ENCODE data around the gene MAML1.
A peak's percentile ranks its signal among the peaks of the same experiment; 100 is the strongest.

Gene MAML1

DNA sequence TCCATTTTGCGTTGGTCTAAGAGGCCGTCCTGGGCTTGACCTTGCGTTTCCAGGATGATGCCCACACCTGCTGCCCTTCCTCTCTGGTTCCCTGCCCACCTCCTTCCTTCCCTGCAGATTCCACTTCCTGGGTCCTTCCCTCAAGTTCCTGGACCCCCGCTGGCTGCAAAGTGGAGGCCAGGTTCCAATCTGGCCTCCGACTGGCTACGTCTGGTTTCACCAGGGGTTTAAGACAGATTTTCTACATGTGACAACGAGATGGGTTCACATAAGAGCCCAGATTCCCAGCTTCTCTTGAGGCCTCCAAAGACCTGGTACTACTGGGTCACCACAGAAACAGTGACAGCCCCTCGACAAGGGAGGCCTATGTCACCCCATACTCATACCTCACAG is 71.9 kb downstream of the MAML1 start:
- DNase-seq (ENCODE audit: low spot score), result no peak

DNA sequence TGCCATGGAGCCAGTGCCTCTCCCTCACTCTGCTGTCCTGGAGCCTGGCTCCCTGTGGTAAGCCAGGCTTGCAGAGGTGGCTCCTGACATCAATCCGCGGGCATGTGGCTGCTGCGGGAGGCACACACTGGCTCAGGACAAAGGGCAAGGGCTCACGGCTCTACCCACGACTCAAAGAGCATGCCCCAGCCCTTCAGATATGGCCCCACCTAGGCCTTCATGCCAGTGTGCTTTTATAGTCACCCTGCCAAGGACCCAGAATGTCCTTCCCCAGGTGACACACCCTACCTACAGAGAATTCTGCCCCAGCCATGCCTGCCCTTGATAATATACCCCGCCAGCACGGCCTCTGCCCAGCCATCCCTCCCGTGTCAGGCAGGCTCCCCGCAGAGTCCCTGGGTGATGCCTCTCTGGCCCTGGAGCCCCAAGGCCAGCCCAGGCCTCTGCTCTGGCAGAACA is 72.5 kb downstream of the MAML1 start:
- DNase-seq (ENCODE audit: low spot score), result no peak

DNA sequence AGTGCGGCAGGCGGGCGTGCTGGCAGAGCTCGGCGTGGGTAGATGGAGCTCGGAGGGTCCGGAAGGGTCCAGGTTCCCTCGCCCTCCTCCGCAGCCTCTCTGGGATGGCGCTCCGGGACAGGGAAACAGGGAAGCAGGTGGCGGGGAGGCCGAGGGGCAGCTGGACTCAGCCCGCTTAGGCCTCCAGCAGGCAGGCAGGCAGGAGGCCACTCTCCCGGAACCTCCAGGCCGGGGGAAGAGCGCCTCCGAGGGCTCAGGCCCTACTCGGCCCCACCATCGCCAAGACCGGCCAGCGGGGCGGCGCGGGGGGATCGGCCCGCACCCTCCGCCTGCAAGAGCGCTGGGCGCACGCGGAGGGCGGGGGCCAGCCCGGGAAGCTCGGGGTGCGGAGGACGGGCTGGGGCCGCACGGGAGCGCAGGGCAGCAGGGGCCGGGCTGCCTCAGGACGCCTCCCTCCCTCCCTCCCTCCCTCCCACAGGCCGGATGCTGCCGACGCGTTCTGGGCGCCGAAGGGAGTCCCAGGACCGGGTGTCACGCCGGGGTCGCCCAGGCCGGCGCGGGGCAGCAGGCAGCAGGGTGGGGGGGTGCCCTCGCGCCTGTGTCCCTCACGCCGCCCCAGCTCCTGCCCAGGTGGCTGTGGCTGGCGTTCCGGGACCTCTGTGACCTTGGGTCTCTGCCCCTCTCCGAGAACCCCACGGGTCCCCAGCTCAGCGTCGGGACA is 73.1 kb downstream of the MAML1 start:
- peak; percentile 26 for DNase-seq (ENCODE audit: low spot score)

DNA sequence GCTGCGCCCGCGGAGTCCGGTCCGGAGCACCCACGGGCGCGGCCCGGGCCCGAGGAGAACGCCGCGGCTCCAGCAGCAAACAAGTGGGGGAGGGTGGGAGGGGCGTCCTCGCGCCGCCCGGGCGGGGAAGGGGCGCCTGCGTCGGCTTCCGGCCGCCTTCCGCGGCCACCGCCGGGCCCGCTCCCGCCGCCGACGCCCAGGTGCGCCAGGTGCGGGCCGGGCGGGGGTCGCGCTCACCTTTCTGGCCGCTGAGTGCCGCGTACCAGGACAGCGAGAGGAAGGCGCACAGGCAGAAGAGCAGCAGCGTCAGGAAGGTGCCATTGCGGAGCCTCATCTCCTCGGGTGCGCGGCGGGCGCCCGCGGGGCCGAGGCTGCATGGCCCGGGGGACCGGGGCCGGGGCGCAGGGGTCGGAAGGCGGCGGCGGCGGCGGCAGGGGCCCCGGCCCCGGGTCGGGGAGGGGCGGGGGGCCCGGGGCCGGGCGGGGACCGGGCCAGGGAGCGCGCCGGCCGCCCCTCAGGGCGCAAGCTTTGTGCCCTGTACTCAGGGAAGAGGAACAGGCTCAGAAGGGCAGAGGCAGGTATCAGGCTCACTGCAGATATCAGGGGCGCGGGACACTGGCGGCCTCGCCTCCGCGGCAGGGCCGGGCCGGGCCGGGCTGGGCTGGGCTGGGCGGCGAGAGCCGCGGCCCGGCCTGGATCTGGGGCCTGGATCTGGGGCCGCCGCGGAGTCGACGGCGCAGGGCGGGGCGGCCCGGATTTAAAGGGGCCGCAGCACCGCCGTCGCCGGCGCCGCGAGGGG is 73.8 kb downstream of the MAML1 start, which contains the start of gene MGAT4B:
Gene MGAT4B, minus strand, starts transcription at position 617 of the 799 bp plus-strand sequence. Its CDS starts 283 bp downstream, at position 334.
- peak; percentile 84 for DNase-seq (ENCODE audit: low spot score)

DNA sequence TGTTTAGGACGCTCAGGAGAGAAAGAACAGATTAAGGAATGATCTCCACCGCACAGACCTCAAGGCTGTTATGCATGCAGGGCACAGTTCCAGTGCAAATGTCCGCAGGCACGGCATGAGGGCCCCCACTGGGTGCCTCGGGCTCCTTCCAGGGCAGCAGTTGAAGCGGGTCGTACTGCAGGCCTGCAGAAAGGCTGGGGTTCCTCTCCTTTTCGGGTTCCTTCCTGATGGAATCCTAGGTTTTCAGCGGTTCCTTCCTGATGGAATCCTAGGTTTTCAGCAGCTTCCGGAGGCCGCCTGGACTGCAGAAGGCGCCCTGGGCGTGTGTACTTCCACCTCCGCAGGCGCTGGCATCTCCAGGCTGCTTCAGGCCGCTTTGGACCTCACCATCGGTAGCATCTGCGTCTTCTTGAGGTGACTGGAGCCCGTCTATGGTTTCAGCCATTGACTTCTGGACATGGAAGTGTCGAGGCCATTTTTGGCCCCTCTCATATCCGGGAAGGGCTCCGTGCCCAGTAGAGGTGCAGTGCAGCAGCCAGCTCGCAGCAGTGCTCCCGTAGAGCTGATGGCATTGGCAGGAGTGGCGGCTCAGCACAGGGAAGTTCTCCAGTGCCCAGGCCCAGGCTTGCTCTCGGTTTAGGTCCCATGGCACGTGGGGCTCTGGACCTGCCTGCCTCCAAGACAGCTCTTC is 79.7 kb downstream of the MAML1 start:
- no peak for DNase-seq (ENCODE audit: low spot score)

DNA sequence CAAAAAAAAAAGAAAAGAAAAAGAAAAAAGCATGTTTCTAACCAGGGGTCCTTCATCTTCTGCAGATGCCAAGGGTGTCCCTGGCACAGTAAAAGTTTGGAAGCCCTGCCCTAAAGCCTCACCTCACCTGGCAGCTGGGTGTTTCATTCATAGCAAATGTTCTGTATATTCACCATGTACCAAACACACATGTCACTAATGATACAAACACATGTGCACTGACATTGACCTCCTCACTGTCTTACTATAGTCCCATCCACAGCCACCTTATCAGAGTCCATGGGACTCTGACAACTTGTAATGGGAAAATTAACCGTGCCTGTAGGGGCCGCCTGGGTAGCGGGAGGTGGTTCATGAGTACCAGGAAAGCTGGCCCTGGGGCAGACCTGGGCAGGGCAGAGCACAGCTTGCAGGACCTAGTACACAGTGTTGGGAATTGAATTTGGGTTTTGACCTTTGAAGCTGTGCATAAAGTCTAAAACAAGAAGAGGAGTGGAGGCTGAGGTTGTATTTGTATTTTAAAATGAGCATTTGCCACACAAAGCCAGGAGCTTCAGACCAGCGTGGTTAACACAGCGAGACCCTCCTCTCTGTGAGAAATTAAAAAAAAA is 80.5 kb downstream of the MAML1 start:
- no peak for DNase-seq (ENCODE audit: low spot score)

DNA sequence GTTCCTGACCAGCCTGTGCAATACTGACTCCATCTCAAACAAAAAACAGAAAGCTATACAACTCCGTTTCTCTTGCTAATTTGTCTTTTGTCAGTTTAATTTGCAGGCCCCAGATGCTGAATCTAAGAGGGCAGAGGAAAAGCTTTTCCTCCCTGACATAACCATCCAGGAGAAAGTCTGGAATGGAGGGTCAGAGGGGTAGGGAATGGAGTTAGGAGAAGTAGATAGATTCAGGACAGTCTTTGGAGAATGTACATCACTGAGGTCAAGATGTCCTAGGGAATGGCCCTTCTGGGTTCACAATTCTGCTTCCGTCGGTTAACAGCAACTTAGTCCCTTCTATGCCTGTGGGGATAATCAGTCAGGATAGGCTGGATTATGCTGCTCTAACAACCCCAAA is 81.5 kb downstream of the MAML1 start:
- DNase-seq (ENCODE audit: low spot score), result no peak

DNA sequence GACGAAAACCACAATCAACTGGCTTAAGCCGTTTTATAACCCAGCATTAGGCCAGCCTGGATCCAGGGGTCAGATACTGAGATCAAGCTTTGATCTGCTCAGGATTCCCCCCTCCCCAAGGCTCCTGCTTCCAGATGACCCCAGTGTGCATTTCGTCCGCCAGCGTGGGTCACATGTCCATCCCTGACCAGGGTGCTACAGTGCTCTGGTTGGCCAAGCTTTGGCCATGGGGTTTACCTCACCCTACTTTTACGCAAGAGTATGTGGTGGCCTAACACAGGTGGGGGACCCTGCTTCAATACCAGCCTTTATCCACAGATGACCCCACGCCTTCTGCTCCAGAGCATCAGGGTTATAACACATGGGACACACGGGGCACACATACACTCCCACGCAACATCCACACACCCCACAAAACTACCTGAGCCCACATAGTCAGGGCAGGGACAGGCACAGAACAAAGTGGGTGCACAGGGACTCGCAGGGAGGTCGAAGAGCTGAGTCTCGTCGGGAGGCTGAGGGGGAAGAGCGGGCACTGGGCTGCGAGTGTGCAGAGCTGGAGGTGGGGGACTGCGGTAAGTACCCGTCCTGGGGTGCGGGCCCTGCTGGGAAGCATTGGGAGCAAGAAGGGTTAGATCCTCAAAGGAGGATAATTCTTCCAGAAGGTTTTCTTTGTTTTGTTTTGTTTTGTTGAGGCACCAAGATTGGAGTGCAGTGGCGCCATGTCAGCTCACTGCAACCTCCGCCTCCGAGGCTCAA is 83.0 kb downstream of the MAML1 start:
- no peak for DNase-seq (ENCODE audit: low spot score)

DNA sequence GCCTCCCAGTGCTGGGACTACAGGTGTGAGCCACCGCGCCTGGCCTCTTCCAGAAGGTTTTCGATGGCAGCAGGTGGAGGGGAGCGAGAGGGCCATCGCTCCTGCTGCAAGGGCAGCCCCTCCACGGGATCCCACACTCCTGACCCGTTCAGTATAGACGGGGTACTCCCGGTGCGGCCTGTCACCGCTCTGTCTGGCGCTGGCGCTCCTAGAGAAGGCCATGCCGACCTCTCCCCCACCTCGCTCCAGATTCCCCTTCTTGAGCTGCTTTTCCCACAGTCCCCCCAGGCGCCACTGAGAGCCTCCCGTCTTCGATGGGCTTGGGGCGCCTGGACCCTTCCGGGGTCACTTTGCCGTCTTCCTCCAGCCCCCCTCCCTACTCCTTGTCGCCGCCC is 83.8 kb downstream of the MAML1 start:
- no peak for DNase-seq (ENCODE audit: low spot score)

DNA sequence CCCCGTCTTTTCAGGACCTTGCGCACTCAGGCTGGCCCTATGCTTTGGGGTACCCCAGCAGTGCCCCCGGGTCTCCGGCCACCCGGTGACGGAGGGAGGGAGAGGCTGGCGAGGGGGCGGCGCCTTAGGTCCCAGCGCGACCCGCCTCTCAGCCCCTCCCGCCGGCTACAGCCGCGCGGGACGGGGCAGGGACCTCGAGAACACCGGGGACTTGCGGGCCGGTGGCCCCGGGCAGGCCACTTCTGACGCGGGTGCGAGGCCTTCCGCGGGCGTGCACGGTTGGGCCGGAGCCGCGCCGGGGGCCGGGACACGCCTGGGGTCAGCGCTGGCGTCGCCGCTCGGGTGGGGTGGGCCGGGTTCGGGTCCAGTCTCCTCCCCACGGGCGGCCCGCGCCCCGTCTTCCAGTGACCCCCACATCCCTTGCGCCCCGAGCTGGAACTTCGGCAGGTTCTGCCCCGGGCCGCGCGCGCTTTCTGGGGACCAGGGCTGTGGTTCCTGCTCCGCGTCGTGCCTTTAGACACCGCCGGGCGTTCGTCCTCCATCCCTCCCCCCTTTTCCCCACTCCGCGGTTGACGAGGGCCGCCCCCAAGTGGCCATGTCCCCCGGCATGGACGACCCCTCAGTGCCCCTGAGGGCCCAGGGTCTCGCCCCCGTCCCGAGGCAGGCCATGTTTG is 84.3 kb downstream of the MAML1 start:
- DNase-seq (ENCODE audit: low spot score), result no peak

DNA sequence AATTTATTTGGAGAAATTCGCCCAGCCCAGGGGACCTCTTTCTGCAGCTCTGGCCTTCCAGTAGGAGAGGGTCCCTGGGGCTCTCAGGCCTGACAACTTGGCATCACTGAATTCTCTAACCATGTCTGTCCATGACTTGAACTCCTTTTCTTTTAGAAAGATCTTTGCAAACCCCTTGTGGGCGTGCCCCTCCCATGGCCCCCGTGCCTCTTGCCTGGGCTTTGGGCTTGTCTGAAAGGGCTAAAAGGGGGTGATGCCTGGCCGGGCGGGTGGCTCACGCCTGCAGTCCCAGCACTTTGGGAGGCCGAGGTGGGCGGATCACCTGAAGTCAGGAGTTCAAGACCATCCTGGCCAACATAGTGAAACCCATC is 84.8 kb downstream of the MAML1 start:
- no peak for DNase-seq (ENCODE audit: low spot score)

DNA sequence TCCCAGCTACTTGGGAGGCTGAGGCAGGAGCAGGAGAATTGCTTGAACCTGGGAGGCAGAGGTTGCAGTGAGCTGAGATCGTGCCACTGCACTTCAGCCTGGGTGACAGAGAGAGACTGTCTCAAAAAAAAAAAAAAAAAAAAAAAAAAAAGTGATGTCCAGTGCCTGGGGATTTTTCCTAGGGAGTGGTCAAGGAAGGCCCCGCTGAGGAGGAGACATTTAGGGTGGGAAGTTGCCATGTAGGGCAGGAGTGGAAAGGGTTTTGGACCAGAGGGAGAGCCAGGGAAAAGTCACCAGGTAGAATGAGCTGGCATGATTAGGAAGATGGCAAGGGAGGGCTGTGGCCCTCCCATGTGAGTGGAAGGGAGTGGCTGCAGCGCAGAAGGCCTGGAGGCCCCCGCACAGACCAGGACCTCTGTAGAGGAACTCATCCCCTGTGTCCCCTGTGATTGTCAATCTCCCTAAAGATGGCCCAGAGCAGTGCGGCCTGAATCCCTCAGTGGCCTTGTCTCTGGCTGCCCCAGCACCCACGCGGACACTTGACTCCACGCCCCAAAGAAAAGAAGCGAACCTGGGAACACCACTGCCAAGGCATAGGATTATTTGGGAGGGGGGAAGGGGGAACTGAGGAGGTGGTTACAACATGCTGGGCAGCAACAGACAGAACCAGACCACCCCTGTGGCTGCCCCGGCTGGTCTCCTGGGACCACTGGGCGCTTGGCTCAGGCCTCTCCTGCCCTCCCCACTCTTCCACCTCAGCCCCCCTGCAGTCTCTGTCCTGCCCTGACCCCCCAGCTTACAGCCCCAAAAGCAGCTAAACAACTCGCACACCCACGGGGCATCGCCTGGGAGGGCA is 85.5 kb downstream of the MAML1 start:
- DNase-seq (ENCODE audit: low spot score), result no peak

DNA sequence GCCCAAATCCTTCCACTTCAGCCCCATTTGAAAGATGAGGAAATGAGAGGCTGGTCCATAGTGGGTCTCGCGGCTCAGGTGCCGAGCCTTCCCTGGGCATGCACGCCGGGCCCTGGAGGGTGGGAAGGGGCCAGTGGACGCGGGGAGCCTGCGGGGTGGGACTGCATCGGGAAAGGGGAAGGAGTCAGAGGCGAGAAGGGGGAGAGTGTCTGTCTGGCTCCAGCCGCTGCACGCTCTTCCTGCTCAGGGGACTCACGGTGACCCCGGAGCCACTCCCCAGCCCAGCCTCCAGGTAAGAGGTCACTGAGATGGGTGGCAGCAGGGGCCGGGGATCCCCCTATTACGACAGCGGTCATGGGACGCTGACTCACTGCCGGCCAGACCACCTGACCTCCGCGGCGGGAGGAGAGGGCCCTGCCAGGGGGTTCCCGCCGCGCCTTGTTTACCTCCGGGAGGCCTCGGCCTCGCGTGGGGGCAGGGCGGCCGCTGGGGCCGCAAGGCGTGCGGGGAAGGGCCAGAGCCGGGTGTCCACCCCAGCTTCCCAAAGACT is 86.2 kb downstream of the MAML1 start:
- DNase-seq (ENCODE audit: low spot score), result peak; percentile 40

DNA sequence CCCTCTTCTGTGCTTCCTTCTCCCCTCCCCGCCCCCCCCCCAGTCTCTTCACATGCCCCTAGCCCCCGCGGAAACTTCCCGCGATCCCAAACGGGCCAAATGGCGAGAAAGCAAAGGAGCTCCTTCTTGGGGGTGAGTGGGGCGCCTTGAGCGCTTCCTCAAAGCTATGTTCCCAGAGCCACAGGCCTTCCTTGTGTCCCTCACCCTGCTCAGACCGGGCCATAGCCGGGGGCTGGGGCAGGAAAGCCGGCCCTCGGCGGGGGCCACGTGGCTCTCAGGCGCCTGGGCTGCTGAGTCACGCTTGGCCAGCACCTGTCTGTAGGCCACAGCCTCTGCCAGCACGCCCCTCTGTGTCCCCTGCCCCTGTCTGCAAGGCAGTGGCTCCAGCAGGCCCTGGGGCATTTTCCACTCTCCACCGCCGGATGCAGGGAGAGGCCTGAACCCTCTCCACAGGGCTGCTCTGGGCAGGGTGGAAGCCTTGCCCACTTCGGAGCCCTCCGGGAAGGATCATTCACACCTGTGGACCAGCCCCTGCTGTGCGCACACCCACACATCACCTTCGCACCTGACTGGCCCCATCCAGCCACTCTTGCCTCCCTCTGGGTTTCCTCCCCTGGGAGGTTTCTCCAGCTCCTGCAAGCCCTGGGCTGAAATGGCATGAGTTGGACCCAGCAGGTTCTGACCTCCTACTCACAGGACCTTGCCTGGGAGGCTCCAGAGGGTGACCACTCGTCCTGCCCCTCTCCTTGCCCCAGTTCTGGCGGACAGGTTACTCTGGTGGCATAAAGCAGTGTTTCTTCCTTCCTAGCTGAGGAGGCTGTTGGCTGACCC is 86.9 kb downstream of the MAML1 start:
- DNase-seq (ENCODE audit: low spot score), result peak; percentile 10

DNA sequence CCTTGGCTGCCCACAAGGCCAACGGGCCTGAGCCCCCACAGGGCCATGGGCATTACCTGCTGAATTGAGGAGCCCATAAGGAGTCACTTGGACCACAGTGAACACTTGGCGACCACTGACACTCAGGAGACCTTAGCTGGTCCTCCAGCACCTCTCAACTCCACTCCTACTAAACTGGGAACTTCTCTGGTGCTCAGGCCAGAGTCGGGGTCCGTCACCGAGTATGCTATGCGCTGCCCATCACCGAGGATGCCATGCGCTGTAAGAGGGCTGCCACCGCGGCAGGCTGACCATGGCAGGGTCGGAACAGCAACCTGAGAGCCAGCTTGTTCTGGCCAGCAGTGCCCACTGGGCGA is 87.5 kb downstream of the MAML1 start:
- DNase-seq (ENCODE audit: low spot score), result no peak

DNA sequence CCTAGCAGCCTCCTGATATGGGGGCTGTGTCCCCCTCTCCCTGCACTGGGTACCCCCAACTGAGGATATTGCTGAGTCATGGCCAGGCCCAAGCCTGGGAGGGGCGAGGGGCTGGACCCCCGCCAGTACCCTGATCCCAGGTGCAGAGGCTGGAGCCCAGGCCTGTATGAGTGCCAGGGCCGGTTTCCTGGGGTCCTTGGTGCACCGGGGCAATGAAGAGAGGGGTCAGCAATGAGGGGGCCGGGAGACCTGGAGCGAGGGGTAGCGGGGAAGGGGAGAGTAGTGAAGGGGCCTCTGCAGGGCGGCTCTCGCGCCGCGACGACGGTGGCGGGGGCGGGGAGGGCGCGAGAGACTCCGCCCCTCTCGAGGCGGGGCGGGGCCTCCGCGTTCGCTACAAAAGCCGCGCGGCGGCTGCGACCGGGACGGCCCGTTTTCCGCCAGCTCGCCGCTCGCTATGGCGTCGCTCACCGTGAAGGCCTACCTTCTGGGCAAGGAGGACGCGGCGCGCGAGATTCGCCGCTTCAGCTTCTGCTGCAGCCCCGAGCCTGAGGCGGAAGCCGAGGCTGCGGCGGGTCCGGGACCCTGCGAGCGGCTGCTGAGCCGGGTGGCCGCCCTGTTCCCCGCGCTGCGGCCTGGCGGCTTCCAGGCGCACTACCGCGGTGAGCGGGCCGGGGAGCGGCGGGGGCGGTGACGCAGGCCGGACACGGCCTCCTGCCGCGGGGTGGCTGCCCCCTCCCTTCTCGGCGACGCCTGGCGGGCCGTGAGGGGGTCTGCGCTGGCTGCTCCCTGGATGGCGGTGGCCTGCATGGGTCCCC is 88.1 kb downstream of the MAML1 start, which contains the start of gene SQSTM1:
Gene SQSTM1, plus strand, starts transcription at position 423 of the 815 bp plus-strand sequence. Its CDS starts 32 bp downstream, at position 455.
- peak; percentile 85 for DNase-seq (ENCODE audit: low spot score)

DNA sequence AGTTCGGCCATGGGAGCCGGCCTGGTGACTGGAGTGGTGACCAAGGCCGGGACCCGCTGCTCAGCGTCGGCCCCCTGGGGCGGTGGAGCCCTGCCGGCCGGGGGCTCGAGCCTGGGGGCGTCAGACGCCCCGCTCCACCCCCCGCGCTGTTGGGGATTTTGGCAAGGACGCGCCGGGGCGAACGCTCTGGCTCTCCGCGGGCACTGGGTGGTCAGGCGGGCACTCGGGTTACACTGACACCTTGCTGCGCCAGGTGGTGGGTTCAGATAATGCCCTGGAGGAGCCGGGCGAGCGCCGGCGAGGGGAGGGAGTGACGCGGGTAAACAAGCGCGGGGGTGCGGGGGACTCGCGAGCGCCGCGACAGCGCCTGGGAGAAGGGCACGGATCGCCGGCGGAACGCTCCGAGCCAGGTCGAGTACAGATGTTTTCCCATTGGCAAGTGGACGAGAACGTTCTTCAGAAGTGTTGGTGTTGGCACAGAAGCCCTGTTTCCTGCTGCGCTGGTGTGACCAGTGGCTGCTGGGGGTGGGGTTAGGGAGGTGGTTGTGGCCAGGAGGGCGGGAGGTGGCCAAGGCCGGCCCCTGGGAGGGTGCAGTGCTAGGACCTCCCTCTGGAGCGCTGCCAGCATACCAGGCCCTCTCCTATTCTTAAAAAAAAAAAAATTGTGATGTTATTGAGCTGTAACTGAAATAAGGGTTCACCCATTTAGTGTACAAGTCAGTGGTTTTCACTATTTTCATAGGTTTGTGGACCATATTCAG is 88.9 kb downstream of the MAML1 start:
- peak; percentile 93 for DNase-seq (ENCODE audit: low spot score)
